ENCODE measurements around the gene PACSIN3.
"Not testable (repeated sequence)": the region's sequence is repeated elsewhere in the genome, so short reads cannot be mapped to it uniquely, and the experiment has no call there.

Gene PACSIN3

DNA sequence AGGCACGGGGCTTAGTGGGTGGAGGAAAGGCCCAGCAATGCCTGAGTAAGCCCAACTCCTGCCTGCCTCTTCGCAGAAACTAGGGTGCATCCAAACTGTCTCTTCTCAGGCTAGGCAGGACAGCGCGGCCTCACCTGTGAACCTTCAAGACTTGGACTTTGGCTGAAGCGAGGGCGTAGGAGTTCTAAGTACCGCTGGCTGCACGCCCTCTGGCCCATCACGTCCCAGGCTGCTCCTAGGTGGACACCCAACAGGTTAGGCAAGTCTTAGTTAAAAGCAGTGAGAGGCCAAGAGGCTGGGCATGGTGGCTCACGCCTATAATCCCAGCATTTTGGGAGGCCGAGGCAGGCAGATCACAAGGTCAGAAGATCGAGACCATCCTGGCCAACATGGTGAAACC is 26.7 kb upstream of the PACSIN3 start:
- Histone ChIP-seq H3K27ac (ENCODE audit: low read length) (no peak overlapping the region), H4K20me1 (ENCODE audit: insufficient read depth, low read length) (peaks cover 1% of the 10 kb centered on the region; the same call in 1 of the 2 replicates), H3K9me3 (ENCODE audit: insufficient read depth, low read length) (no peaks in the 10 kb centered on the region), H3K27me3 (ENCODE audit: low read depth, low read length) (no peaks in the 10 kb centered on the region), H3K36me3 (replicated peaks; ENCODE audit: low read depth, low read length) (peaks cover 11% of the 10 kb centered on the region), H3K4me3 (ENCODE audit: low read length) (no peak overlapping the region), H3K4me2 (ENCODE audit: low read length) (no peak overlapping the region), H3K9ac (ENCODE audit: low read length) (no peak overlapping the region), H3K4me1 (ENCODE audit: low read length) (peaks cover 11% of the 10 kb centered on the region), H3K79me2 (ENCODE audit: low read length) (peaks cover 19% of the 10 kb centered on the region), H2AFZ (ENCODE audit: low read depth, low read length) (no peak overlapping the region)
- TF ChIP-seq EZH2phosphoT487 (IDR thresholded peaks at IDR 0.05; ENCODE audit: low read depth) (no peak), CTCF (IDR thresholded peaks at IDR 0.05; ENCODE audit: low read depth, low read length) (no peak)

GRCh38 chr11:47208628-47209027 is 22.4 kb upstream of the PACSIN3 start:
- Histone ChIP-seq H3K9me3 (ENCODE audit: insufficient read depth, low read length) (no peaks in the 10 kb centered on the region), H3K4me2 (ENCODE audit: low read length) (no peak overlapping the region), H2AFZ (ENCODE audit: low read depth, low read length) (no peak overlapping the region), H3K79me2 (ENCODE audit: low read length) (no peaks in the 10 kb centered on the region), H3K36me3 (replicated peaks; ENCODE audit: low read depth, low read length) (no peaks in the 10 kb centered on the region), H3K27me3 (ENCODE audit: low read depth, low read length) (no peaks in the 10 kb centered on the region), H3K4me3 (ENCODE audit: low read length) (no peak overlapping the region), H3K27ac (ENCODE audit: low read length) (no peak overlapping the region), H3K4me1 (ENCODE audit: low read length) (no peaks in the 10 kb centered on the region), H3K9ac (ENCODE audit: low read length) (no peak overlapping the region), H4K20me1 (ENCODE audit: insufficient read depth, low read length) (no peaks in the 10 kb centered on the region)
- no peak for TF ChIP-seq EZH2phosphoT487 (IDR thresholded peaks at IDR 0.05; ENCODE audit: low read depth)
- no peak for TF ChIP-seq CTCF (IDR thresholded peaks at IDR 0.05; ENCODE audit: low read depth, low read length)

DNA sequence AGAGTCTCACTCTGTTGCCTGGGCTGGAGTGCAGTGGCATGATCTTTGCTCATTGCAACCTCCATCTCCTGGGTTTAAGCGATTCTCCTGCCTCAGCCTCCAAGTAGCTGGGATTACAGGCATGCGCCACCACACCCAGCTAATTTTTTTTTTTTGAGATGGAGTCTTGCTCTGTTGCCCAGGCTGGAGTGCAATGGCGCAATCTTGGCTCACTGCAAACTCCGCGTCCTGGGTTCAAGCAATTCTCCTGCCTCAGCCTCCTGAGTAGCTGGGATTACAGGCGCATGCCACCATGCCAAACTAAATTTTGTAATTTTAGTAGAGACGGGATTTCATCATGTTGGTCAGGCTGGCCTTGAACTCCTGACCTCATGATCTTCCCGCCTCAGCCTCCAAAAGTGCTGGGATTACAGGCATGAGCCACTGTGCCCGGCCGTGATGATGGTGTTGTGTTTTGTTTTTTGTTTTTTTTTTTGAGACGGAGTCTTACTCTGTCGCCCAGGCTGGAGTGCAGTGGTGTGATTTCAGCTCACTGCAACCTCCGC is 21.8 kb upstream of the PACSIN3 start:
- H2AFZ ChIP-seq (ENCODE audit: low read depth, low read length); H3K4me2 ChIP-seq (ENCODE audit: low read length); H3K9me3 ChIP-seq (ENCODE audit: insufficient read depth, low read length); H3K36me3 ChIP-seq (replicated peaks; ENCODE audit: low read depth, low read length); H3K4me1 ChIP-seq (ENCODE audit: low read length); H3K27me3 ChIP-seq (ENCODE audit: low read depth, low read length); H3K4me3 ChIP-seq (ENCODE audit: low read length); H3K9ac ChIP-seq (ENCODE audit: low read length); H3K27ac ChIP-seq (ENCODE audit: low read length); H4K20me1 ChIP-seq (ENCODE audit: insufficient read depth, low read length); H3K79me2 ChIP-seq (ENCODE audit: low read length): not testable (repeated sequence)

- H3K4me2 ChIP-seq (ENCODE audit: low read length): no peak overlapping the region
- no peak overlapping the region for H3K4me3 ChIP-seq (ENCODE audit: low read length)
- no peaks in the 10 kb centered on the region for H3K79me2 ChIP-seq (ENCODE audit: low read length)
- no peak overlapping the region for H3K27ac ChIP-seq (ENCODE audit: low read length)
- no peak for TF ChIP-seq CTCF (IDR thresholded peaks at IDR 0.05; ENCODE audit: low read depth, low read length)
- no peak for TF ChIP-seq EZH2phosphoT487 (IDR thresholded peaks at IDR 0.05; ENCODE audit: low read depth)
- no peaks in the 10 kb centered on the region for H3K27me3 ChIP-seq (ENCODE audit: low read depth, low read length)
- no peaks in the 10 kb centered on the region for H3K4me1 ChIP-seq (ENCODE audit: low read length)
- no peak overlapping the region for H2AFZ ChIP-seq (ENCODE audit: low read depth, low read length)
- H3K9me3 ChIP-seq (ENCODE audit: insufficient read depth, low read length): no peaks in the 10 kb centered on the region
- H3K36me3 ChIP-seq (replicated peaks; ENCODE audit: low read depth, low read length): no peaks in the 10 kb centered on the region
- no peaks in the 10 kb centered on the region for H4K20me1 ChIP-seq (ENCODE audit: insufficient read depth, low read length)
- H3K9ac ChIP-seq (ENCODE audit: low read length): no peak overlapping the region
Observed at GRCh38 chr11:47207459-47207858, 21.2 kb upstream of the PACSIN3 start.

GRCh38 chr11:47206577-47206976 is 20.3 kb upstream of the PACSIN3 start:
- not testable (repeated sequence) for H2AFZ ChIP-seq (ENCODE audit: low read depth, low read length); H3K4me3 ChIP-seq (ENCODE audit: low read length); H3K27me3 ChIP-seq (ENCODE audit: low read depth, low read length); H4K20me1 ChIP-seq (ENCODE audit: insufficient read depth, low read length); H3K36me3 ChIP-seq (replicated peaks; ENCODE audit: low read depth, low read length); H3K4me1 ChIP-seq (ENCODE audit: low read length); H3K27ac ChIP-seq (ENCODE audit: low read length); H3K4me2 ChIP-seq (ENCODE audit: low read length); H3K9me3 ChIP-seq (ENCODE audit: insufficient read depth, low read length); H3K79me2 ChIP-seq (ENCODE audit: low read length); H3K9ac ChIP-seq (ENCODE audit: low read length)

Data from OCI-LY3 (cell line).